Epidermal melanocyte (primary cell): ENCODE results near the gene ZBP1.

Experiments
- DNase-seq: peaks from one replicate; pipeline ENCODE4 v3.0.0; 2011; ENCODE audit warnings: low spot score; ENCODE audit not compliant: insufficient read length

The ZBP1 gene

GRCh38 chr20:57576002-57576401 lies 44.2 kb downstream of the ZBP1 start:
- no peak for DNase-seq

DNA sequence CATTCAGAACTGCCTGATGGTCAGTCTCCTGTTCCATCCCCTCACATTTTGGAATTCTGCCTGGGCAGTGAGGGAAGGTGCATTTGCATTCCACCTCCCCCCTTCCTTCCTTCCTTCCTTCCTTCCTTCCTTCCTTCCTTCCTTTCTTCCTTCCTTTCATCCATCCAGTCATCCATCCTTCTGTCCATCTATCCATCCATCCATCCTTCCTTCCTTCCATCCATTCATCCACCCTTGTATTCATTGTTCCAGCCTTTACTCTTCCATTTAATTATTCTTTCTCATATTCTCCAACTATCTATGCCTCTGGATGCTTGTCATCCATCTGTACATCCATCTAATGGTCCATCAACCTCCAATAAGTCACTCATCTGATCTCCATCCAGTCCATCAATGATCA lies 45.3 kb downstream of the ZBP1 start:
- no peak for DNase-seq

- no peak for DNase-seq
Observed at GRCh38 chr20:57573894-57574293, 46.3 kb downstream of the ZBP1 start.

DNA sequence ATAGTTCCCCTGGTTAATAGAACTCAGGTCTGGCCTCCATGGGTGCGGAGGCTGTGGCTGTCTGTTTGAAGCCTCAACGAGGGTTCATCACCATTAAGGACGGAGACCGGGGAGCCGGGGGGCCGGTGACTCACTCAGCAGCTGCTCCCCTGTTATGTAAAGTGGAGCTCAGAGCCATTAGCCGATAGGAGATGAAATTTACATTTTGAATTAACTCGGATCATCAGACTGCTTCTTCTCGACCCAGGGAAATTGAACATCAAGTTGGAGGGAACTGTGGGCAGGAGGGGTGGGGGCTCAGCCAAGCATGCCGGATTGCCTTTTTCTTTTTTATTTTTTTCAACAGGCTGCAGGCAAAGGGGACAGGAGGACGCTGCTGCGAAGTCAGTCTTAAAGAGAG lies 47.0 kb downstream of the ZBP1 start:
- DNase-seq = no peak

- DNase-seq = no peak
Observed at GRCh38 chr20:57571782-57572416, 48.3 kb downstream of the ZBP1 start.

DNA sequence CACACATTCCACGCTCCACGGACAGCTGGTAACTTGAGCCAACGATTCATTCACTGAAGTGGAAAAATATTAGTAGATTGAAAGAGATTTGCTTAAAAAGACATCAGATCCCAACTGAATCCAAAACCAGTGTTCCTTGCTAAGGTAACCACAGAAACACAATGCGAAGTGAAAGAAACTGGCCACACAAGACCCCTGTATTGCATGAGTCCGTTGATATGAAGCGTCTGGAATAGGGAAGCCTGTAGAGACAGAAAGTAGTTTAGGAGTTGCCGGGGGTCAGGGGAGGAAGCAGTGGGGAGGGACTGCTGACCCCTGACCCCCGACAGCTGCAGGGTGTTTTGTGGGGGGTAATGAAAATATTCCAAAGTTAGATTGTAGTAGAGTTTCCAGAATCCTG lies 49.3 kb downstream of the ZBP1 start:
- DNase-seq = no peak

GRCh38 chr20:57570145-57570850 lies 49.9 kb downstream of the ZBP1 start:
- no peak for DNase-seq

DNA sequence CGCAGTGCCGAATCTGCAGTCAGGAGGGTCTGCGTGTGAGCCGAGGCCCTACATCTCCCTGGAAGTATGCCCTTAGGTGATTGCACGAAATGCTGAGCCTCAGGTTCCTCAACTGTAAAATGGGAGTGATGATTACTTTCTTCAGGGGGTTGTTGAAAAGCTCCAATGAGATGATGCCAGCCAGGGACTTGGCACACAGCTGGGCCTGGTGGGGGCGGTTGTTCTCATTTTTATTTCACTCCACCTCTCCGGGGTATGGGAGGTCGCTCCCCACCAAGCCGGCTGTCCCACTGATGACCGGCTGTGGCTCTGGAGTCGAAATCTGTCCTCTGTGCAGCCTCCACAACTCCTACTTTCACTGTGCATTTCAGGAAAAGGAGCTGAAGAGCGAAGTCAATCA lies 51.3 kb downstream of the ZBP1 start:
- no peak for DNase-seq

DNA sequence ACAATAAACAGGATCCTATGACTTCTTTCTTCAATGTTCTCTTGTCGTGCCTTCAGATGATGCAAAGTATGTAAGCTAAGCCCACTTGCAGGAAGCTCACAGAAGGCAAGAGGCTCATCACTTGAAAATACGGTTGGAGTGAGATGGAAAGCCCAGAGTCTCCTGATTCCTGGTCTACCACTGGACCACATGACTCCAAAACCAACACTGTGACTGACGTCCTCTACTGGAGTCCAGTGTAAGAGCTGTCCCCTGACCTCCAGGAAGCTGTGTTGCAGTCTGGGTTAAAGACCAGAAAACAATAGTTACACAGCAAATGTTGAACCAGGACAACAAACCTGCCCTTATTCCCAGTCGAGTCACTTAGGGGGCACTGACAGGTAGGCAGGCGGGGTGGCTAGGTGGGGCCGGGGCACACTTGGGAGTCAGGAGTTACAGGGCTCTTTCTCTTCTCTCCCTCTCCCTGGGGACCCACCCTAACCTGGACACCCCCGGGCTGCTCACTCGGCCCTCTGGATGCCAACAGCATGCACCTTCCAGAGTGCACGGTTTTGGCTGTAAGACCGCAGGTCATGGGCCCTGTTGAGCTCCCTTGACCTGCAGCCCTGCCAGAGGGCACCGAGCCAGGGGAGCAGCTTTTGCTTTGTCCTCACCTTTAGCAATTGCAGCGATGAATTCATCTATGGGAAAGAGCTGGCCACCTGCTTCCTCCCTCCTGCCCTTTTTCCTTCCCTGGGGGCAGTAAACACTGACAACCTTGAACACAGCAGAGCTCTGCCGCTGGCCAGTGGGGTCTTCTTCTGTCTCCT lies 51.9 kb downstream of the ZBP1 start:
- no peak for DNase-seq

GRCh38 chr20:57567471-57568079 lies 52.7 kb downstream of the ZBP1 start:
- no peak for DNase-seq

DNA sequence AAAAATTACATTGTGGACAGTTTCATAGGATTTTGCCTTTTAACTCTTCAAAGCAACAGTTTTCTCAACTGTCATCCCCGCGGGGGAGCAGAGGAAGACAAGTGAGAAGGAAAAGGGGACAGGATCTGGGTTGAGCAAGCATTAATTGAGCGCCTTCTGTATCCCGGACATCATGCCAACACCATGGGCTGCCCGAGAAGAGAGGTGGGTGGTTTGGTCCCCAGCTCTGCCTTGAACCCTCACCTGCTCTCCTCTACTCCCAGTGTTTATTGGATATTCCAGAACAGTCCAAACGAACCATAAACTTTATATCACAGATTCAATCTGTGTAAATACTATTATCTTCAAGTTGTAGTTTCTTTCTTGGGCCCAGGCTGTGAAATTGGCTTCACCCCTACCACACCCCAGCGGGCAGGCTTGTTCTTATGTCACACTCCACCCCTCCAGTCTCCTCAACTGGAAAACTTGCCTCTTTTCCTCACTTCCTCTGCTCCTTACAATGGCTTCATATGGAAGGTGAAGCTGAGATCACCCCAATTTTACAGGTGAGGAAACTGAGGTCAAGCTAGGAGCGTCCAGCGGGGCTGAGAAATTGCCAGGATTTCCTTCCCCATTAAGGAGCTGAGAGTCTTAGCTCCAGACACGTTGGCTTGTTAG lies 53.3 kb downstream of the ZBP1 start:
- DNase-seq = no peak

GRCh38 chr20:57566399-57566798 lies 53.8 kb downstream of the ZBP1 start:
- DNase-seq = no peak

GRCh38 chr20:57564951-57565642 lies 55.1 kb downstream of the ZBP1 start:
- DNase-seq = no peak

GRCh38 chr20:57564180-57564802 lies 55.9 kb downstream of the ZBP1 start:
- DNase-seq = no peak

DNA sequence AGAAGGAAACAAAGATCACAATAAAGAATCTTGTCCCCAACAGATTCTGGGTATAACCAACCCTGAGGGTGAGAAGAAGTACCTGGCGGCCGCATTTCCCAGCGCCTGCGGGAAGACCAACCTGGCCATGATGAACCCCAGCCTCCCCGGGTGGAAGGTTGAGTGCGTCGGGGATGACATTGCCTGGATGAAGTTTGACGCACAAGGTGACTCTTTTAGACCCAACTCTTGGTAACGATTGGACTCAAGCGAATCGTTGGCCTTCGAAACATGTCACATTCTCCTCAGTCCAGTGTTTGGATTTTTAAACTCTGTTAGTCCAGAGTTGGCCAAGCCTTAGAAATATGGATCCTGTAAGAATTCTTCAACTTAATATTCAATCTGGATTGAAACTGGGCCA lies 56.7 kb downstream of the ZBP1 start:
- no peak for DNase-seq

GRCh38 chr20:57562541-57563465 lies 57.4 kb downstream of the ZBP1 start:
- DNase-seq = no peak

DNA sequence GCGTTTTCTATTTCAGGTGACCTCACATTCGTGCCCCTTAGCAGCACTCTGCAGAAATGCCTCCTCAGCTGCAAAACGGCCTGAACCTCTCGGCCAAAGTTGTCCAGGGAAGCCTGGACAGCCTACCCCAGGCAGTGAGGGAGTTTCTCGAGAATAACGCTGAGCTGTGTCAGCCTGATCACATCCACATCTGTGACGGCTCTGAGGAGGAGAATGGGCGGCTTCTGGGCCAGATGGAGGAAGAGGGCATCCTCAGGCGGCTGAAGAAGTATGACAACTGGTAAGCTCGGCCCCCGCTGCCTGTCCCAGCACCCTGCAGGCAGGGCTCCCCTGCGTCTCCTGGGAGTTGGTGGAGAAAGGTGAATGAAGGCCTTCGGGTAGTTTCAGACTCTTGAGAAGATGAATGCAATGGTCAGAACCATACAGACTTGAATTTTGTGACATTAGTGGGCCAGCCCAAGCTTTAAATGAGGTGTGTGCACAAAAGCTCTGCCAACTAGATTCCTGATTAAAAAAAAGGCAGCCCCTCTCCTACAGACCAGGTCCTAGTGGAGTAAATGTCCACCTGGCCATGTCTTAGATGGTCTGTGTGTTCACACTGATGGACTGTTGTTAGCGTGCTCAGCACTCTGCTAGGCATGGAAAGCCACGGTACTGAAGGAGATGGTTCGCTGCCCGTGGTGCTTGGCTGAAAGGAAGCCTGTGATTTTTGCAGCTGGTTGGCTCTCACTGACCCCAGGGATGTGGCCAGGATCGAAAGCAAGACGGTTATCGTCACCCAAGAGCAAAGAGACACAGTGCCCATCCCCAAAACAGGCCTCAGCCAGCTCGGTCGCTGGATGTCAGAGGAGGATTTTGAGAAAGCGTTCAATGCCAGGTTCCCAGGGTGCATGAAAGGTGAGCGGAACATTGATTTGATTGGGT lies 58.6 kb downstream of the ZBP1 start:
- DNase-seq = no peak
